Measurements from ENCODE around the gene GPBAR1. TPM values are rescaled to one million over a fixed set of nuclear protein-coding genes. Genes with fewer than 3 reads are reported as not detected.

Gene GPBAR1
- total and polyA plus RNA-seq, 9 of the 15 experiments (the other 6 are each of a cell fraction or from before 2014, with no cell fraction given): not detected

DNA sequence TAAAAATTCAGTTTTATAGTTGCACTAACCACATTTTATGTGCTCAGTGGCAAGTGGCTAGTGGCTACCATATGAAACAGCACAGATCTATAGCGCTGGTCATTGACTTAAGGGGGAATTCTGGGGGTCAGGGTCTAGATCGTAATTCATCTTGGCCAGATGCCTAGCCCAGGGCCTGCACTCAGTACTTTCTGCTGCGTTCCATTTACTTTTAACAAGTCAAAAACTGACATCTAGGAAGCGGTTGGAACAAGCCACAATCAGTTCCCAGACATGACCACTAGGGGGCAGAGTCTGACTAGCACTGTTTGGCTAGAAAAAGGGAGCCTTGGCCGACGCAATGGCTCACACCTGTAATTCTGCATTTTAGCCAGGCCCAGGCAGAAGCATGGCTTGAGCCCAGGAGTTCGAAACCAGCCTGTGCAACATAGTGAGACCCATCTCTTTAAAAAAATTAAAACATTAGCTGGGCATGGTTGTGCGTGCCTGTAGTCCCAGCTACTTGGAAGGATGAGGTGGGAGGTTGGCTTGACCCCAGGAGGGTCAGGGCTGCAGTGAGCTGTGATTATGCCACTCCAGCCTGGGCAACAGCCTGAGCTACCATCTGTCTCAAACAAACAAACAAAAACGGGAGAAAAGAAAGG lies 40.5 kb downstream of the GPBAR1 start (continued):
- no peak for TF ChIP-seq E4F1 (CRISPR knock-in tag; IDR thresholded peaks at IDR 0.05; ENCODE audit: borderline replicate concordance)
- TF ChIP-seq DEAF1 (CRISPR knock-in tag; IDR thresholded peaks at IDR 0.05): peak; percentile 89
- no peak for TF ChIP-seq STAT6 (CRISPR knock-in tag; IDR thresholded peaks at IDR 0.05)
- TF ChIP-seq TRIM25 (IDR thresholded peaks at IDR 0.05; ENCODE audit: borderline replicate concordance): 0 out of 2 replicates have a peak, but pooled peaks have one; percentile 80
- no peak for TF ChIP-seq ZNF253 (CRISPR knock-in tag; conservative IDR thresholded peaks at IDR 0.05)
- no peak for TF ChIP-seq KAT2B (IDR thresholded peaks at IDR 0.05; ENCODE audit: low read depth, low read length)
- TF ChIP-seq NCOA6 (IDR thresholded peaks at IDR 0.05): no peak
- TF ChIP-seq CEBPB (tag; IDR thresholded peaks at IDR 0.05): no peak
- TF ChIP-seq ATF7 (IDR thresholded peaks at IDR 0.05): peak; percentile 35; the same call in 1 of the 2 replicates
- TF ChIP-seq, protein P1, sequence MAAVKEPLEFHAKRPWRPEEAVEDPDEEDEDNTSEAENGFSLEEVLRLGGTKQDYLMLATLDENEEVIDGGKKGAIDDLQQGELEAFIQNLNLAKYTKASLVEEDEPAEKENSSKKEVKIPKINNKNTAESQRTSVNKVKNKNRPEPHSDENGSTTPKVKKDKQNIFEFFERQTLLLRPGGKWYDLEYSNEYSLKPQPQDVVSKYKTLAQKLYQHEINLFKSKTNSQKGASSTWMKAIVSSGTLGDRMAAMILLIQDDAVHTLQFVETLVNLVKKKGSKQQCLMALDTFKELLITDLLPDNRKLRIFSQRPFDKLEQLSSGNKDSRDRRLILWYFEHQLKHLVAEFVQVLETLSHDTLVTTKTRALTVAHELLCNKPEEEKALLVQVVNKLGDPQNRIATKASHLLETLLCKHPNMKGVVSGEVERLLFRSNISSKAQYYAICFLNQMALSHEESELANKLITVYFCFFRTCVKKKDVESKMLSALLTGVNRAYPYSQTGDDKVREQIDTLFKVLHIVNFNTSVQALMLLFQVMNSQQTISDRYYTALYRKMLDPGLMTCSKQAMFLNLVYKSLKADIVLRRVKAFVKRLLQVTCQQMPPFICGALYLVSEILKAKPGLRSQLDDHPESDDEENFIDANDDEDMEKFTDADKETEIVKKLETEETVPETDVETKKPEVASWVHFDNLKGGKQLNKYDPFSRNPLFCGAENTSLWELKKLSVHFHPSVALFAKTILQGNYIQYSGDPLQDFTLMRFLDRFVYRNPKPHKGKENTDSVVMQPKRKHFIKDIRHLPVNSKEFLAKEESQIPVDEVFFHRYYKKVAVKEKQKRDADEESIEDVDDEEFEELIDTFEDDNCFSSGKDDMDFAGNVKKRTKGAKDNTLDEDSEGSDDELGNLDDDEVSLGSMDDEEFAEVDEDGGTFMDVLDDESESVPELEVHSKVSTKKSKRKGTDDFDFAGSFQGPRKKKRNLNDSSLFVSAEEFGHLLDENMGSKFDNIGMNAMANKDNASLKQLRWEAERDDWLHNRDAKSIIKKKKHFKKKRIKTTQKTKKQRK (IDR thresholded peaks at IDR 0.05; ENCODE audit: borderline replicate concordance, low read depth, low read length): no peak
- TF ChIP-seq ZFP36 (IDR thresholded peaks at IDR 0.05; ENCODE audit: low read depth, low read length, partially characterized antibody): no peak
- TF ChIP-seq, protein P2, sequence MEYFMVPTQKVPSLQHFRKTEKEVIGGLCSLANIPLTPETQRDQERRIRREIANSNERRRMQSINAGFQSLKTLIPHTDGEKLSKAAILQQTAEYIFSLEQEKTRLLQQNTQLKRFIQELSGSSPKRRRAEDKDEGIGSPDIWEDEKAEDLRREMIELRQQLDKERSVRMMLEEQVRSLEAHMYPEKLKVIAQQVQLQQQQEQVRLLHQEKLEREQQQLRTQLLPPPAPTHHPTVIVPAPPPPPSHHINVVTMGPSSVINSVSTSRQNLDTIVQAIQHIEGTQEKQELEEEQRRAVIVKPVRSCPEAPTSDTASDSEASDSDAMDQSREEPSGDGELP (CRISPR knock-in tag; IDR thresholded peaks at IDR 0.05; ENCODE audit: borderline replicate concordance): no peak

Measured in K562 (cell line).